HepG2 (cell line): ENCODE data around the gene CMIP. TPM values are rescaled to one million over a fixed set of nuclear protein-coding genes. Genes with fewer than 3 reads are reported as not detected.

Experiments
- AGO2 ChIP-seq: fragments of 200-400 bp; formaldehyde crosslinking; optimal IDR thresholded peaks from 2 replicates; pipeline ENCODE3; 2017; ENCODE audit warnings: mild to moderate bottlenecking, low read depth, low read length, moderate library complexity
- AKAP8 ChIP-seq: sonication (generic); formaldehyde crosslinking; IDR thresholded peaks from 2 replicates; pipeline ENCODE4 v1.5.1; 2020; ENCODE audit warnings: mild to moderate bottlenecking, missing genetic modification reagents
- EHMT2 ChIP-seq: fragments of 200-600 bp; sonication (generic); IDR thresholded peaks from 2 replicates; pipeline ENCODE4 v1.7.0; 2017; ENCODE audit warnings: antibody characterized with exemption, low read depth, low read length, borderline replicate concordance
- EP300 ChIP-seq, 3 experiments: sonication (generic) in 1 of 3; formaldehyde crosslinking in 1 of 3; IDR thresholded peaks; 2 replicates each; pipeline versions ENCODE4 v1.5.1 to v1.6.1; 2011 to 2020; ENCODE audit warnings: low read depth in 2 of 3, low read length in 2 of 3, borderline replicate concordance in 1 of 3, improper control_type of control experiment in 1 of 3, mild to moderate bottlenecking in 1 of 3, missing genetic modification reagents in 1 of 3, moderate library complexity in 1 of 3
- FOSL2 ChIP-seq: sonication (generic); formaldehyde crosslinking; IDR thresholded peaks from 2 replicates; pipeline ENCODE4 v1.4.0; 2020; ENCODE audit warnings: missing genetic modification reagents
- FOXK1 ChIP-seq: sonication (generic); formaldehyde crosslinking; IDR thresholded peaks from 2 replicates; pipeline ENCODE4 v1.4.0; 2020; ENCODE audit warnings: low read depth, missing genetic modification reagents, borderline replicate concordance
- GPN1 ChIP-seq: sonication (generic); formaldehyde crosslinking; IDR thresholded peaks from 2 replicates; pipeline ENCODE4 v1.5.1; 2020; ENCODE audit warnings: missing genetic modification reagents, borderline replicate concordance
- HOXA3 ChIP-seq: sonication (generic); formaldehyde crosslinking; IDR thresholded peaks from 2 replicates; pipeline ENCODE4 v1.5.0; 2020; ENCODE audit warnings: missing genetic modification reagents
- KDM2A ChIP-seq: sonication (generic); formaldehyde crosslinking; IDR thresholded peaks from 2 replicates; pipeline ENCODE4 v1.4.0; 2020; ENCODE audit warnings: low read depth, missing genetic modification reagents, borderline replicate concordance
- MLLT10 ChIP-seq: sonication (generic); formaldehyde crosslinking; IDR thresholded peaks from 2 replicates; pipeline ENCODE4 v1.4.0; 2020; ENCODE audit warnings: missing genetic modification reagents
- MTA1 ChIP-seq: sonication (generic); formaldehyde crosslinking; IDR thresholded peaks from 2 replicates; pipeline ENCODE4 v1.4.0; 2020; ENCODE audit warnings: missing genetic modification reagents, mild to moderate bottlenecking, borderline replicate concordance
- NFATC3 ChIP-seq: sonication (generic); formaldehyde crosslinking; IDR thresholded peaks from 2 replicates; pipeline ENCODE4 v1.5.1; 2020; ENCODE audit warnings: mild to moderate bottlenecking, missing genetic modification reagents
- NFE2 ChIP-seq: sonication (generic); formaldehyde crosslinking; IDR thresholded peaks from 2 replicates; pipeline ENCODE4 v1.4.0; 2020; ENCODE audit warnings: missing genetic modification reagents
- RELA ChIP-seq: sonication (generic); formaldehyde crosslinking; IDR thresholded peaks from 2 replicates; pipeline ENCODE4 v1.4.0; 2020; ENCODE audit warnings: missing genetic modification reagents
- SALL1 ChIP-seq: sonication (generic); formaldehyde crosslinking; IDR thresholded peaks from 2 replicates; pipeline ENCODE4 v1.8.0; 2022; ENCODE audit warnings: mild to moderate bottlenecking, missing genetic modification reagents
- SATB2 ChIP-seq: sonication (generic); formaldehyde crosslinking; IDR thresholded peaks from 2 replicates; pipeline ENCODE4 v1.5.0; 2020; ENCODE audit warnings: missing genetic modification reagents
- SOX13 ChIP-seq, 3 experiments: fragments of 450-650 bp in 1 of 3; sonication (generic) in 1 of 3; formaldehyde crosslinking in 1 of 3; IDR thresholded peaks in 2 of 3; conservative IDR thresholded peaks in 1 of 3; 2 replicates each; pipeline versions ENCODE4 v1.5.0 to v1.6.1; 2016 to 2020; ENCODE audit warnings: antibody characterized with exemption in 1 of 3, mild to moderate bottlenecking in 1 of 3, missing compliant biosample characterization in 1 of 3, missing genetic modification reagents in 1 of 3, moderate library complexity in 1 of 3
- TMF1 ChIP-seq: sonication (generic); formaldehyde crosslinking; IDR thresholded peaks from 2 replicates; pipeline ENCODE4 v1.8.1; 2022; ENCODE audit warnings: low read depth, missing genetic modification reagents
- ZBTB42 ChIP-seq: sonication (generic); formaldehyde crosslinking; IDR thresholded peaks from 2 replicates; pipeline ENCODE4 v1.5.0; 2020; ENCODE audit warnings: mild to moderate bottlenecking, missing genetic modification reagents
- ZNF75D ChIP-seq: sonication (generic); formaldehyde crosslinking; IDR thresholded peaks from 2 replicates; pipeline ENCODE4 v1.8.1; 2023; ENCODE audit warnings: missing genetic modification reagents, mild to moderate bottlenecking, borderline replicate concordance
- ZNF777 ChIP-seq: sonication (generic); formaldehyde crosslinking; IDR thresholded peaks from 2 replicates; pipeline ENCODE4 v1.4.0; 2020; ENCODE audit warnings: missing genetic modification reagents
- ZSCAN21 ChIP-seq: sonication (generic); formaldehyde crosslinking; IDR thresholded peaks from 2 replicates; pipeline ENCODE4 v1.8.0; 2022; ENCODE audit warnings: mild to moderate bottlenecking, missing genetic modification reagents, moderate library complexity, borderline replicate concordance
- polyA plus RNA-seq, 8 experiments: library from polyadenylated mRNA; depleted of rRNA in 3 of 8; stranded (reverse) in 7 of 8; unstranded in 1 of 8; fragments of >200 nt; fragmentation: Illumina TruSeq in 4 of 8; extraction: Trizol in 4 of 8; gene quantifications; 2 replicates each; pipeline versions ENCODE4 v1.2.1 to v1.2.3, GENCODE V29; 2011 to 2016; ENCODE audit warnings: low read depth in 4 of 8, missing spikeins in 1 of 8, mixed read lengths in 1 of 8; ENCODE audit not compliant: insufficient read depth in 1 of 8
- total RNA-seq, 5 experiments: library from RNA; depleted of rRNA; stranded (reverse); fragments of >200 nt; fragmentation: Illumina TruSeq; extraction: Trizol; gene quantifications; 2 replicates each; pipeline ENCODE4 v1.2.3, GENCODE V29; 2016; ENCODE audit warnings: low read depth in 1 of 5
- TF ChIP-seq, protein P1 (sequence below): sonication (generic); formaldehyde crosslinking; IDR thresholded peaks from 2 replicates; pipeline ENCODE4 v1.8.1; 2023; ENCODE audit warnings: mild to moderate bottlenecking, missing genetic modification reagents
- TF ChIP-seq, protein P2 (sequence below): sonication (generic); IDR thresholded peaks from 2 replicates; pipeline ENCODE4 v1.6.1; 2016; ENCODE audit warnings: low read depth, borderline replicate concordance
- TF ChIP-seq, protein P3 (sequence below): fragments of 450-650 bp; IDR thresholded peaks from 2 replicates; pipeline ENCODE4 v1.6.1; 2016

CMIP gene
- total and polyA plus RNA-seq, 2 of the 13 experiments (the other 11 are each of a cell fraction or from before 2014, with no cell fraction given) = 10.9 to 18.1 TPM

DNA sequence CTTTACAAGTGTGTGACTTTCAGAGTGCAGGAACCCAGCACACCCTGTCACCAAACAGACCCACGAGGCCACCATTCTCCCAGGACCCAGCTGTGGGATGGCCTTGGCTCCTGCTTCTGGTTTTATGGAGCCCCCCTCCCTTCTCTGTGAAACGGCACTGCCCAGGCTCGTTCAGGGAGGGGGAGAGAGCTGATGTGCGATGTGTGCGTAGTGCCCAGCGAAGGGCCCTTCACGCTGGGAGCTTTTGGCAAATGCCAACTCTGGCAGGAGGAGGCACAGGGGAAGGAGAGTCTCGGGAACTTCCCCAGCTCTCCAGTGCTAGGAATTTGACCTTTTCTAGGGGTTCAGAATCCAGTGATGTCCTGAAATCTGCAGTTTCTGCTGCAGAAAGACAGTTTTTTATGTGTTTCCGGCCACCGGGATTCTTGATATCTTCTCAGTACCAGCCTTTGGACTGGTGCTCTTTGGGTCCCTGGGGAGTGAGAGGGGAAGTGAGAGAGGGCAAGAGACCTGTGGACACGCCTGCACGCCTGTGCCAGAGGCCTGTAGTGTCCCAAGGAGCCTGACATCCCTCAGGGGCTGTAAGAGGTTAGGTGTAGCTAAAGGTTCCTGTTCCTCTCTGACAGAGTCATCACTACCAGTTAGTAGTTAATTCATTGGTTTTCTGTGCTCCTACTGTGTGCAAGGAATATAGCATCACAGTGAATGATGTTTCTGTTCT is 45.1 kb downstream of the CMIP start (continued):
- TF ChIP-seq, protein P1, sequence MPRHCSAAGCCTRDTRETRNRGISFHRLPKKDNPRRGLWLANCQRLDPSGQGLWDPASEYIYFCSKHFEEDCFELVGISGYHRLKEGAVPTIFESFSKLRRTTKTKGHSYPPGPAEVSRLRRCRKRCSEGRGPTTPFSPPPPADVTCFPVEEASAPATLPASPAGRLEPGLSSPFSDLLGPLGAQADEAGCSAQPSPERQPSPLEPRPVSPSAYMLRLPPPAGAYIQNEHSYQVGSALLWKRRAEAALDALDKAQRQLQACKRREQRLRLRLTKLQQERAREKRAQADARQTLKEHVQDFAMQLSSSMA (CRISPR knock-in tag) = 0 out of 2 replicates have a peak, but pooled peaks have one; percentile 38
- TF ChIP-seq ZBTB42 (CRISPR knock-in tag) (no peak), ZNF777 (CRISPR knock-in tag) (0 out of 2 replicates have a peak, but pooled peaks have one; percentile 18), MTA1 (CRISPR knock-in tag) (no peak), FOXK1 (CRISPR knock-in tag) (no peak), FOSL2 (CRISPR knock-in tag) (no peak), AKAP8 (CRISPR knock-in tag) (0 out of 2 replicates have a peak, but pooled peaks have one; percentile 27), MLLT10 (CRISPR knock-in tag) (no peak), EP300 (IDR thresholded peaks at IDR 0.05; ENCODE audit: low read depth in 2 of 2, low read length in 2 of 2) (no peak), EP300 (CRISPR knock-in tag; IDR thresholded peaks at IDR 0.05; ENCODE audit: borderline replicate concordance) (no peak), KDM2A (CRISPR knock-in tag) (no peak), SALL1 (CRISPR knock-in tag) (no peak), SOX13 (IDR thresholded peaks at IDR 0.05) (no peak), SOX13 (CRISPR knock-in tag; conservative IDR thresholded peaks at IDR 0.05 in 1 of 2, IDR thresholded peaks at IDR 0.05 in 1 of 2) (no peak), AGO2 (peak; percentile 16), NFE2 (CRISPR knock-in tag) (no peak), HOXA3 (CRISPR knock-in tag) (no peak), ZNF75D (CRISPR knock-in tag) (no peak), NFATC3 (CRISPR knock-in tag) (no peak), EHMT2 (no peak), ZSCAN21 (CRISPR knock-in tag) (0 out of 2 replicates have a peak, but pooled peaks have one; percentile 29), SATB2 (CRISPR knock-in tag) (no peak), GPN1 (CRISPR knock-in tag) (no peak), RELA (CRISPR knock-in tag) (no peak), TMF1 (CRISPR knock-in tag) (no peak)
- TF ChIP-seq, protein P2, sequence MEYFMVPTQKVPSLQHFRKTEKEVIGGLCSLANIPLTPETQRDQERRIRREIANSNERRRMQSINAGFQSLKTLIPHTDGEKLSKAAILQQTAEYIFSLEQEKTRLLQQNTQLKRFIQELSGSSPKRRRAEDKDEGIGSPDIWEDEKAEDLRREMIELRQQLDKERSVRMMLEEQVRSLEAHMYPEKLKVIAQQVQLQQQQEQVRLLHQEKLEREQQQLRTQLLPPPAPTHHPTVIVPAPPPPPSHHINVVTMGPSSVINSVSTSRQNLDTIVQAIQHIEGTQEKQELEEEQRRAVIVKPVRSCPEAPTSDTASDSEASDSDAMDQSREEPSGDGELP = no peak
- TF ChIP-seq, protein P3, sequence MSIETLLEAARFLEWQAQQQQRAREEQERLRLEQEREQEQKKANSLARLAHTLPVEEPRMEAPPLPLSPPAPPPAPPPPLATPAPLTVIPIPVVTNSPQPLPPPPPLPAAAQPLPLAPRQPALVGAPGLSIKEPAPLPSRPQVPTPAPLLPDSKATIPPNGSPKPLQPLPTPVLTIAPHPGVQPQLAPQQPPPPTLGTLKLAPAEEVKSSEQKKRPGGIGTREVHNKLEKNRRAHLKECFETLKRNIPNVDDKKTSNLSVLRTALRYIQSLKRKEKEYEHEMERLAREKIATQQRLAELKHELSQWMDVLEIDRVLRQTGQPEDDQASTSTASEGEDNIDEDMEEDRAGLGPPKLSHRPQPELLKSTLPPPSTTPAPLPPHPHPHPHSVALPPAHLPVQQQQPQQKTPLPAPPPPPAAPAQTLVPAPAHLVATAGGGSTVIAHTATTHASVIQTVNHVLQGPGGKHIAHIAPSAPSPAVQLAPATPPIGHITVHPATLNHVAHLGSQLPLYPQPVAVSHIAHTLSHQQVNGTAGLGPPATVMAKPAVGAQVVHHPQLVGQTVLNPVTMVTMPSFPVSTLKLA = no peak
